Sigmoid colon (tissue), 7 donors: ENCODE data around the gene ALG6. TPM values are rescaled to one million over a fixed set of nuclear protein-coding genes. Genes with fewer than 3 reads are reported as not detected.

Source experiments
- DNase-seq: peaks from one replicate; pipeline ENCODE4 v3.0.0-alpha.2; 2019
- H3K27ac ChIP-seq, 4 donors: fragments of 200-600 bp; sonication (generic); one replicate each; pipeline ENCODE4 v1.5.1; 2016 to 2019; ENCODE audit warnings: mild to moderate bottlenecking in 1 of 4
- H3K27me3 ChIP-seq, 3 donors: fragments of 200-600 bp; sonication (generic); one replicate each; pipeline ENCODE4 v1.5.1; 2019; ENCODE audit warnings: mild to moderate bottlenecking in 1 of 3
- H3K36me3 ChIP-seq, 4 donors: fragments of 200-600 bp; sonication (generic); one replicate each; pipeline ENCODE4 v1.5.1; 2016 to 2019
- H3K4me1 ChIP-seq, 4 donors: fragments of 200-600 bp; sonication (generic); one replicate each; pipeline ENCODE4 v1.5.1; 2017 to 2019
- H3K4me3 ChIP-seq, 4 donors: fragments of 200-600 bp; sonication (generic); one replicate each; pipeline ENCODE4 v1.5.1; 2017 to 2019; ENCODE audit warnings: mild to moderate bottlenecking in 2 of 4, moderate library complexity in 1 of 4
- H3K9me3 ChIP-seq, 4 donors: fragments of 200-600 bp in 3 of 4; sonication (generic) in 3 of 4; one replicate each; pipeline versions ENCODE4 v1.5.1 to v1.6.1; 2013 to 2019
- CTCF ChIP-seq, 4 experiments: fragments of 450-650 bp in 3 of 4; fragments of 200-600 bp in 1 of 4; IDR thresholded peaks; one replicate each; pipeline ENCODE4 v1.5.1; 2016 to 2019; ENCODE audit warnings: antibody characterized with exemption in 4 of 4, mild to moderate bottlenecking in 3 of 4, moderate library complexity in 2 of 4
- EP300 ChIP-seq, 4 donors: sonication (generic); formaldehyde crosslinking; IDR thresholded peaks; one replicate each; pipeline ENCODE4 v1.6.1; 2017; ENCODE audit warnings: antibody characterized with exemption in 4 of 4
- POLR2A ChIP-seq, 2 donors: fragments of 450-650 bp; IDR thresholded peaks; one replicate each; pipeline ENCODE4 v1.6.1; 2016; ENCODE audit warnings: antibody characterized with exemption in 2 of 2, mild to moderate bottlenecking in 2 of 2, moderate library complexity in 2 of 2
- POLR2AphosphoS5 ChIP-seq, 4 donors: sonication (generic); formaldehyde crosslinking; IDR thresholded peaks; one replicate each; pipeline ENCODE4 v1.6.1; 2017; ENCODE audit warnings: antibody characterized with exemption in 4 of 4
- WGBS, 2 donors: extraction: QIAGEN DNeasy Blood & Tissue Kit; methylation state at CpG; one replicate each; pipeline ENCODE4 v1.1.7; 2013; 5-methylcytosine and 5-hydroxymethylcytosine counted together
- intact Hi-C: fragments of 100-400 bp; cut with DNase I; formaldehyde crosslinking; loops from one replicate; pipeline ENCODE4 v1.15.1; 2023
- polyA plus RNA-seq, 3 donors: library from polyadenylated mRNA; stranded (reverse); fragments of 200-250 nt; gene quantifications; one replicate each; pipeline ENCODE4 v1.2.3, GENCODE V29; 2013
- total RNA-seq, 4 donors: library from RNA; depleted of rRNA; stranded (reverse); fragments of >200 nt; gene quantifications; one replicate each; pipeline ENCODE4 v1.1.0, GENCODE V29; 2016
- donor health status: healthy with polysubstance abuse.
- donor health status: Bipolar disorder and iron deficiency.
- donor health status: healthy.

ALG6 gene
- total and polyA plus RNA-seq, 7 donors, result 3.0 to 11.4 (median 6.3) TPM

- no peak overlapping the region for H3K4me3 ChIP-seq
- peaks cover 0 to 11% (median 3%) of the 10 kb centered on the region in 4 donors for H3K36me3 ChIP-seq
- no peak for DNase-seq
- H3K9me3 ChIP-seq, result no peaks in the 10 kb centered on the region
- H3K27me3 ChIP-seq, result no peaks in the 10 kb centered on the region
- intact Hi-C loops, result no loop called here
- 95 to 99% methylated on average over 2 of the region's 2 CpGs for WGBS, 2 donors
- H3K4me1 ChIP-seq, result no peaks in the 10 kb centered on the region
- TF ChIP-seq EP300 (IDR thresholded peaks at IDR 0.05), result no peak
- no peak for TF ChIP-seq CTCF (IDR thresholded peaks at IDR 0.05)
- TF ChIP-seq POLR2AphosphoS5 (IDR thresholded peaks at IDR 0.05), result no peak
- no peak for TF ChIP-seq POLR2A (IDR thresholded peaks at IDR 0.05)
- H3K27ac ChIP-seq, result no peak overlapping the region
Measured at GRCh38 chr1:63423649-63424048, 56.2 kb downstream of the ALG6 start.

DNA sequence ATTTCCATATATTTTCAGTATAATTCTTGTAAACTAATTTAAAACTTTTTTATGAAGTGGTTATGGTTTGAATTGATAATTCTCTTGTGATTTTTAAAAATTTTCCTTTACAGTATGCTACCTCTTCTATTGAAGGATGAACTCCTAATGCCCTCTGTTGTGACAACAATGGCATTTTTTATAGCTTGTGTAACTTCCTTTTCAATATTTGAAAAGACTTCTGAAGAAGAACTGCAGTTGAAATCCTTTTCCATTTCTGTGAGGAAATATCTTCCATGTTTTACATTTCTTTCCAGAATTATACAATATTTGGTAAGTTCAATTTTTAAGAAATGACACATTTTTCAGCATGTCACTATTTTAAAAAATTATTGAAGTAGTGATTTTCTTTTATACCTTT lies 61.4 kb downstream of the ALG6 start:
- intact Hi-C loops, result no loop called here
- peaks cover 0 to 9% (median 0%) of the 10 kb centered on the region in 4 donors for H3K9me3 ChIP-seq
- peaks cover 4 to 21% (median 5%) of the 10 kb centered on the region in 4 donors for H3K36me3 ChIP-seq
- H3K4me3 ChIP-seq, result no peak overlapping the region
- no peak for DNase-seq
- H3K27me3 ChIP-seq, result no peaks in the 10 kb centered on the region
- H3K27ac ChIP-seq, result no peak overlapping the region
- no peak for TF ChIP-seq CTCF (IDR thresholded peaks at IDR 0.05)
- TF ChIP-seq POLR2A (IDR thresholded peaks at IDR 0.05), result no peak
- no peaks in the 10 kb centered on the region for H3K4me1 ChIP-seq

DNA sequence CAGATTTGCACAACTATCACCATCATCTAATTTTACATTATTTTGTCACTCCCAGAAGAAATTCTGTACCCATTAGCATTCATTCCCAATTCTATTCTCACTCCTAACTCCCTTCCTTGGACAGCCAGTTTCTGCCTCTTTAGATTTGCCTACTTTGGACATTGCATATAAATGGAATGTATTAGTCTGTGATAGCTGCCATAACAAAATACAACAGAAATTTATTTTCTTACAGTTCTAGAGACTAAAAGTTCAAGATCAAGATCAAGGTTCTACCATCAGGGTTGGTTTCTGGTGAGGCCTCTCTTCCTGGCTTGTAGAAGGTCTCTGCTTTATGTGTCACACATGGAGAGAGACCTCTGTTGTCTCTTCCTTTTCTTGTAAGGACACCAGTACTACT lies 61.9 kb downstream of the ALG6 start:
- H3K9me3 ChIP-seq, result peaks cover 0 to 9% (median 0%) of the 10 kb centered on the region in 4 donors
- no peaks in the 10 kb centered on the region for H3K4me1 ChIP-seq
- H3K36me3 ChIP-seq, result peaks cover 4 to 21% (median 5%) of the 10 kb centered on the region in 4 donors
- intact Hi-C loops, result no loop called here
- H3K27ac ChIP-seq, result no peak overlapping the region
- H3K27me3 ChIP-seq, result no peaks in the 10 kb centered on the region
- no peak overlapping the region for H3K4me3 ChIP-seq
- TF ChIP-seq CTCF (IDR thresholded peaks at IDR 0.05) (no peak), POLR2A (IDR thresholded peaks at IDR 0.05) (no peak), POLR2AphosphoS5 (IDR thresholded peaks at IDR 0.05) (no peak), EP300 (IDR thresholded peaks at IDR 0.05) (no peak)
- DNase-seq, result no peak

DNA sequence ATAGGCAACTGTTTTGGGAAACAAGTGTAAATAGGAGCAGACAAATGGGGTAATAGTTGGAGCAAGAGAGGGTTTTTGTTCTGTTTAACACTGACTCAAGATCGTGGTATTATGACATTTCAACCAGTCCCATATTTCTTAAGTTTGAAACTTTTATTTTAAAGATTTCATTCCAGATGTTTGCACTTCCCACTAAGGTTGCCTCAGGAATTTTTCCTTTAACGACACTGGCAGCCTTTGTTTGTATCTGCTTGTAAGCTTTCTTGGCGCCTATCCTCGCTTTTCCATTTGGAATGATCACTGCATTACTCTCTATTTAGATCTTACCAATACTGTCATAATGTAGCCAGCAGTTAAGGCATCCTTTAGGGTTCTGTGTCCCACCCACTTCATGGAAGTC lies 67.7 kb downstream of the ALG6 start:
- intact Hi-C loops, result no loop called here
- Histone ChIP-seq H3K27me3 (no peaks in the 10 kb centered on the region), H3K36me3 (peaks cover 0 to 3% (median 0%) of the 10 kb centered on the region in 4 donors), H3K4me1 (no peaks in the 10 kb centered on the region), H3K9me3 (peaks cover 0 to 3% (median 0%) of the 10 kb centered on the region in 4 donors), H3K27ac (no peak overlapping the region), H3K4me3 (no peak overlapping the region)
- TF ChIP-seq POLR2A (IDR thresholded peaks at IDR 0.05) (no peak), EP300 (IDR thresholded peaks at IDR 0.05) (no peak), CTCF (IDR thresholded peaks at IDR 0.05) (no peak), POLR2AphosphoS5 (IDR thresholded peaks at IDR 0.05) (no peak)
- WGBS, 2 donors, result 73 to 88% methylated on average over 4 of the region's 4 CpGs
- no peak for DNase-seq

GRCh38 chr1:63442141-63442475 lies 74.7 kb downstream of the ALG6 start:
- no peaks in the 10 kb centered on the region for H3K36me3 ChIP-seq
- H3K4me3 ChIP-seq, result no peak overlapping the region
- no peaks in the 10 kb centered on the region for H3K4me1 ChIP-seq
- no peak for DNase-seq
- intact Hi-C loops, result loop anchor here (5.0 to 10.0 kb wide), 2 partner anchors 117 to 600 kb away; partner anchors contain the start of gene FOXD3
- H3K27ac ChIP-seq, result no peak overlapping the region
- TF ChIP-seq CTCF (IDR thresholded peaks at IDR 0.05) (no peak), POLR2AphosphoS5 (IDR thresholded peaks at IDR 0.05) (no peak)
- no peaks in the 10 kb centered on the region for H3K9me3 ChIP-seq
- no peaks in the 10 kb centered on the region for H3K27me3 ChIP-seq
